Activated B cell treated with CpG ODN at 0.5 μM for 24 hours (primary cell): ENCODE measurements around the gene KCNQ2. TPM values are rescaled to one million over a fixed set of nuclear protein-coding genes. Genes with fewer than 3 reads are reported as not detected.

Experiments used
- ATAC-seq: fragments of 200-7000 bp; cut with Tn5 transposase; one replicate; pipeline ENCODE4 v1.10.0; 2021; ENCODE audit warnings: low read depth, mild to moderate bottlenecking, moderate library complexity
- CTCF ChIA-PET: fragments of 350-600 bp; sonication (Branson Sonifier 250); formaldehyde crosslinking; loops from one replicate; lab custom pipeline; 2021; ENCODE audit warnings: antibody characterized with exemption; lab: Charles Lee
- POLR2A ChIA-PET: fragments of 350-600 bp; sonication (Branson Sonifier 250); formaldehyde crosslinking; loops from one replicate; lab custom pipeline; 2021; ENCODE audit warnings: antibody characterized with exemption; lab: Charles Lee
- DNase-seq: peaks from one replicate; pipeline ENCODE4 v3.0.0; 2022
- H3K27ac Mint-ChIP-seq: one replicate; pipeline ENCODE4 v1.8.0; 2020; ENCODE audit warnings: mixed read lengths
- H3K27me3 Mint-ChIP-seq: one replicate; pipeline ENCODE4 v1.8.0; 2021; ENCODE audit warnings: mixed read lengths
- H3K36me3 Mint-ChIP-seq: one replicate; pipeline ENCODE4 v1.8.0; 2021; ENCODE audit warnings: low read depth, mixed read lengths
- H3K4me1 Mint-ChIP-seq: one replicate; pipeline ENCODE4 v1.8.0; 2021; ENCODE audit warnings: mixed read lengths
- H3K4me3 Mint-ChIP-seq: one replicate; pipeline ENCODE4 v1.8.0; 2020; ENCODE audit warnings: mild to moderate bottlenecking, mixed read lengths
- H3K9me3 Mint-ChIP-seq: one replicate; pipeline ENCODE4 v1.8.0; 2020; ENCODE audit warnings: mixed read lengths
- intact Hi-C: fragments of 100-400 bp; cut with micrococcal nuclease; formaldehyde crosslinking; loops from one replicate; pipeline ENCODE4 v1.15.1; 2024
- total RNA-seq: library from RNA; stranded (reverse); gene quantifications from 2 replicates; pipeline ENCODE4 v1.2.3, GENCODE V29; 2022
- TF ChIP-seq, protein P1 (sequence below): fragments of 200-600 bp; IDR thresholded peaks from one replicate; pipeline ENCODE4 v1.8.0; 2022; ENCODE audit warnings: antibody characterized with exemption, mild to moderate bottlenecking

KCNQ2 gene
- total RNA-seq, 1 donor from 2014 or later: not detected

DNA sequence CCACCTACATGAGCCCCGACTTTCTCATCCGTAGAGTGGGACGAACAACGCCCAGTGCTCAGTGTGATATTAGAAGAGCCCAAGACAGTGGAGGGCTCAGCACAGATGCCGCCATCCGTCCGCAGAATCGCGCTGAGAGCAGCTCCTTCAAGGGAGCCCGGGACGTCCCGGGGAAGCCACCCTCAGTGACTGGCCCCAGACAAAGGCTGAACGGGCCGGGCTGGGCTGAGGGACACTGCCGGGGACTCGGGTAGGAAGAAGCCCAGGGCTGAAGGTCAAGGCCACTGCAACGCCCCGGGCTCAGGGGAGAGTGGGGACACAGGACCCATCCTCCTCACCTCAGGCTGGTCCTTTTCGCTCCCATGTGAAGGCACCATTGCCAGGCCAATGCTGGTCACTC, 98.5 kb downstream of the KCNQ2 start:
- Mint-ChIP-seq H3K27ac (no peak overlapping the region), H3K27me3 (peaks cover 22% of the 10 kb centered on the region), H3K36me3 (no peaks in the 10 kb centered on the region), H3K4me3 (no peak overlapping the region), H3K4me1 (no peaks in the 10 kb centered on the region), H3K9me3 (no peaks in the 10 kb centered on the region)
- CTCF ChIA-PET: no interaction called here
- DNase-seq: no peak
- POLR2A ChIA-PET: no interaction called here
- TF ChIP-seq, protein P1, sequence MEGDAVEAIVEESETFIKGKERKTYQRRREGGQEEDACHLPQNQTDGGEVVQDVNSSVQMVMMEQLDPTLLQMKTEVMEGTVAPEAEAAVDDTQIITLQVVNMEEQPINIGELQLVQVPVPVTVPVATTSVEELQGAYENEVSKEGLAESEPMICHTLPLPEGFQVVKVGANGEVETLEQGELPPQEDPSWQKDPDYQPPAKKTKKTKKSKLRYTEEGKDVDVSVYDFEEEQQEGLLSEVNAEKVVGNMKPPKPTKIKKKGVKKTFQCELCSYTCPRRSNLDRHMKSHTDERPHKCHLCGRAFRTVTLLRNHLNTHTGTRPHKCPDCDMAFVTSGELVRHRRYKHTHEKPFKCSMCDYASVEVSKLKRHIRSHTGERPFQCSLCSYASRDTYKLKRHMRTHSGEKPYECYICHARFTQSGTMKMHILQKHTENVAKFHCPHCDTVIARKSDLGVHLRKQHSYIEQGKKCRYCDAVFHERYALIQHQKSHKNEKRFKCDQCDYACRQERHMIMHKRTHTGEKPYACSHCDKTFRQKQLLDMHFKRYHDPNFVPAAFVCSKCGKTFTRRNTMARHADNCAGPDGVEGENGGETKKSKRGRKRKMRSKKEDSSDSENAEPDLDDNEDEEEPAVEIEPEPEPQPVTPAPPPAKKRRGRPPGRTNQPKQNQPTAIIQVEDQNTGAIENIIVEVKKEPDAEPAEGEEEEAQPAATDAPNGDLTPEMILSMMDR: no peak
- intact Hi-C loops: no loop called here
- no peak for ATAC-seq

DNA sequence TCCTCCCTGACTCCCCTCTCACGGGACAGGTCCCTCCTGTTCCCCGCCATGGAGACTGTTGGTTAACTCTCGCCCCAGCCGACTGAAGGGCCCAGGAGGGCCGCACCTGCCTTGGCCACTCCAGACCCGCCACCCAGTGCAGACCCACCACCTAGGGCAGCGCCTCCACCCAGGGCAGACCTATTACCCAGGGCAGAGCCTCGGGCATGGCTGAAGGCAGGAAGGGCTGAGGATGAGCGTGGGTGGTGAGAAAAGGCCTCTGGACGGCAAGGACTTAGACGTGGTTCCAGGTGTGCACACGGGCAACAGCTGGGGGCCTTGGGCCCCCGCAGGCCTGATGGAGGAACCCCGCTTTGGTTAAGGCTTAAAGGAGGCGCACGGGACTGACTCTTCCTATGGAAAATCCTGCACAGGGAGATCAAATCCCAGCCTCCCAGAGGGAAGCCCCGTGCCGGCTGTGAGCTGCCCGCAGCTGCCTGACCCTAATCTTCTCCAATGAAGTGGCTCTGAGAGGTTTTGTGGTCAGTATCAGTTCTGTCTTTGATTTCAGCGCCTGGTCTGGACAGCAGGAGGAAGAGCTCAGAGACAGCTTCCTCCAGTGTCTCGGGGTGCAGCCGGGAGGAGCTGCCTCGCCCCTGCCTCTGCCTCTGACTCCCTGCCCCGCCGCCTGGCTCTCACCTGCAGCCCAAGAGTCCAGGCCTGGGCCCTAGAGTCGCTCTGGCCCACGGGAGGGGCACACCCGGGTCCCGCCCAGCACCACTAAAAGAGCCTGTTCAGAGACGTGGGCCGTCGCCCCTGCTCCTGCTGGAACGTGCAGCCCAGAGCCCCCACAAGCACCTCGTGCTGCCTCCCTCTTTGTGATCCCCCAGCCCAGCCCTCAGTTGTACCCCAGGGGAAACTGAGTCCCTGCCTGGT, 99.2 kb downstream of the KCNQ2 start:
- TF ChIP-seq, protein P1: no peak
- ChIA-PET CTCF (no interaction called here), POLR2A (no interaction called here)
- intact Hi-C loops: no loop called here
- H3K27me3 Mint-ChIP-seq: peaks cover 15% of the 10 kb centered on the region
- H3K4me3 Mint-ChIP-seq: no peak overlapping the region
- H3K4me1 Mint-ChIP-seq: no peaks in the 10 kb centered on the region
- H3K9me3 Mint-ChIP-seq: no peaks in the 10 kb centered on the region
- no peaks in the 10 kb centered on the region for H3K36me3 Mint-ChIP-seq
- H3K27ac Mint-ChIP-seq: no peak overlapping the region
- DNase-seq (no peak), ATAC-seq (no peak)

DNA sequence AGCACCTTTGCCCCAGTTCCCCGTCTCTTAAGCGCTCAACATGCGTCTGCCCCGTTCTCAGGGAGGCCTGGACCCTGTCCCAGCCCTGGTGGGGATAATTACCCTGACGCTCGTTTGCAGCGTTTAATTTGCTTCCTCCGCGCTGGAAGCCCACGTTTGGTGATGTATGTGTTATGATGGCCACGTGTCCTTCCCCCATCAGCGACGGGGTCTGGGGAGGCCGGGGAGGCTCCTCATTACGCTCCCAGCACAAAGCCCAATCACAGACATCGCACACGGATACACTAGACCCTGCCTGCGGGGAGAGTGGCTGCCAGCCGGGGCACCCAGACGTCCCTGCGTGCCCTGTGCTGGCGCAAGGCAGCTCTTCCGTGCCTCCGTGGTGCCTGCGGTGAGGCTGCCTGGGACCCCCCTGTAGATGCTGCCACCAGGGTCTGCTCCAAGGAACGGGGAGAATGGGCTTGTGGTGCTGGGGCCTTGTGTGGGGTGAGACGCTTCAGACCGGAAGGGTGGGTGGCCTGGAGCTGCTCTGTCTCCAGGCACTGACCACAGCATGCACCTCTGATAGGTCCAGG, 101.1 kb downstream of the KCNQ2 start:
- no peaks in the 10 kb centered on the region for H3K4me1 Mint-ChIP-seq

DNA sequence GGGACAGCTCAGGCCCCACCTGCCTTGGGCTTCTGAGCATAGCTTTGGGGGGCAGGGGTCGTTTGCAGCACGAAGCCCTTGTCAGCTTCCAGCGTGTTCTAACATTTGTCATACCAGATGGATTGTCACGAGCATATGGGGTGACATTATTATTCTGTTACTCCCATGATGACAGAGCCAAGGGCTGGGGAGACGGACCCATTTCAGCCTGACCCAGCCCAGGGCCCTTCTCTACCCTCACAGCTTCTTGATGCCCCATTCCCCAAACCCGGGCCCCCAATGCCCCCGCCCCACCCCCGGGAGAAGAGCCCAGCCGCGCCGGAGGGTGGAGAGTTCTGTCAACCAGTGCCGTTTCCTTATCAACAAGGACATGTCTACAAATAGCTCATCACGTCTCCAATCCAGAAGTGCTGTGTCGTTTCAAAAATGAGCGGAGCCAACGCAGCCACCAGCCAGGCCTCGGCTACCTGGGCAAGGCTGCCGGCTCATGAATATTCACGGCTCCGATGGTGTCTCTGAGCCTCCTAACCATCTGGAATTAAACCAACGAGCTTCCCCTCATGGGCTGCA, 101.8 kb downstream of the KCNQ2 start:
- POLR2A ChIA-PET: no interaction called here
- DNase-seq (no peak), ATAC-seq (no peak)
- Mint-ChIP-seq H3K9me3 (no peaks in the 10 kb centered on the region), H3K27me3 (peaks cover 9% of the 10 kb centered on the region), H3K4me1 (no peaks in the 10 kb centered on the region), H3K36me3 (no peaks in the 10 kb centered on the region), H3K4me3 (no peak overlapping the region), H3K27ac (no peak overlapping the region)
- TF ChIP-seq, protein P1: no peak
- CTCF ChIA-PET: no interaction called here
- intact Hi-C loops: no loop called here

More for the DNA sequence above, 101.1 kb downstream of the KCNQ2 start:
- ChIA-PET CTCF (no interaction called here), POLR2A (no interaction called here)
- intact Hi-C loops: no loop called here
- Mint-ChIP-seq H3K4me3 (no peak overlapping the region), H3K27me3 (peaks cover 11% of the 10 kb centered on the region), H3K9me3 (no peaks in the 10 kb centered on the region), H3K27ac (no peak overlapping the region), H3K36me3 (no peaks in the 10 kb centered on the region)
- TF ChIP-seq, protein P1: no peak
- ATAC-seq (no peak), DNase-seq (no peak)
